Muscle of leg (tissue), 11 donors: ENCODE measurements around the gene HAPSTR1. TPM values are rescaled to one million over a fixed set of nuclear protein-coding genes. Genes with fewer than 3 reads are reported as not detected.

Experiments
- DNase-seq: peaks from one replicate; pipeline ENCODE4 v3.0.0; 2013
- H3K27ac ChIP-seq: one replicate; pipeline ENCODE4 v1.5.1; 2013; ENCODE audit warnings: mild to moderate bottlenecking, low read length, control low read depth
- H3K27me3 ChIP-seq: one replicate; pipeline ENCODE4 v1.6.1; 2013; ENCODE audit warnings: low read length; ENCODE audit not compliant: control insufficient read depth, insufficient read depth
- H3K36me3 ChIP-seq: one replicate; pipeline ENCODE4 v1.6.1; 2013; ENCODE audit warnings: low read length; ENCODE audit not compliant: control insufficient read depth, insufficient read depth
- H3K4me1 ChIP-seq: one replicate; pipeline ENCODE4 v1.6.1; 2013; ENCODE audit warnings: low read length; ENCODE audit not compliant: control insufficient read depth, insufficient read depth
- H3K4me3 ChIP-seq: one replicate; pipeline ENCODE4 v1.5.1; 2013; ENCODE audit warnings: low read length, control low read depth
- H3K9me3 ChIP-seq: replicated peaks from 2 replicates; pipeline ENCODE4 v1.6.1; 2013; ENCODE audit warnings: low read depth, low read length; ENCODE audit not compliant: control insufficient read depth
- WGBS: methylation state at CpG from one replicate; pipeline ENCODE4 v1.1.5; 2013; ENCODE audit warnings: missing lambda C conversion rate; ENCODE audit not compliant: insufficient coverage; 5-methylcytosine and 5-hydroxymethylcytosine counted together
- polyA plus RNA-seq, 8 donors: library from polyadenylated mRNA; unstranded; fragments of 120-200 nt; gene quantifications; one replicate each; pipeline versions ENCODE4 v1.2.1 to v1.2.3, GENCODE V29; 2013; ENCODE audit warnings: inconsistent platforms in 1 of 8, low replicate concordance in 1 of 8; ENCODE audit not compliant: insufficient read length in 8 of 8, insufficient read depth in 1 of 8
- total RNA-seq: library from RNA; stranded (reverse); fragments of 120-200 nt; gene quantifications from one replicate; pipeline ENCODE4 v1.2.4, GENCODE V29; 2013

Gene HAPSTR1
- total and polyA plus RNA-seq, 9 donors: 24.9 to 47.8 (median 31.8) TPM

- 38% methylated on average over 5 of the region's 8 CpGs for WGBS
Observed at GRCh38 chr16:9094011-9094846, 2.8 kb downstream of the HAPSTR1 start.

GRCh38 chr16:9095171-9095570, 3.7 kb downstream of the HAPSTR1 start:
- no peaks in the 10 kb centered on the region for H3K27me3 ChIP-seq
- H3K9me3 ChIP-seq: no peaks in the 10 kb centered on the region
- no peak for DNase-seq
- no peak overlapping the region for H3K4me3 ChIP-seq
- H3K4me1 ChIP-seq: peaks cover 28% of the 10 kb centered on the region
- no CpG with 5 or more reads among the region's 1 CpG for WGBS
- H3K27ac ChIP-seq: no peak overlapping the region
- H3K36me3 ChIP-seq: peaks cover 22% of the 10 kb centered on the region

More at GRCh38 chr16:9094011-9094846, 2.8 kb downstream of the HAPSTR1 start:
- H3K4me1 ChIP-seq: peaks cover 32% of the 10 kb centered on the region
- H3K27ac ChIP-seq: no peak overlapping the region
- no peaks in the 10 kb centered on the region for H3K27me3 ChIP-seq
- no peaks in the 10 kb centered on the region for H3K9me3 ChIP-seq
- peak overlapping the region; percentile 88 for H3K4me3 ChIP-seq
- H3K36me3 ChIP-seq: peaks cover 18% of the 10 kb centered on the region
- no peak for DNase-seq

GRCh38 chr16:9095656-9096397, 4.4 kb downstream of the HAPSTR1 start:
- H3K27me3 ChIP-seq: no peaks in the 10 kb centered on the region
- peaks cover 22% of the 10 kb centered on the region for H3K36me3 ChIP-seq
- peaks cover 24% of the 10 kb centered on the region for H3K4me1 ChIP-seq
- no peak overlapping the region for H3K4me3 ChIP-seq
- no peaks in the 10 kb centered on the region for H3K9me3 ChIP-seq
- no peak for DNase-seq
- no CpG with 5 or more reads among the region's 1 CpG for WGBS
- no peak overlapping the region for H3K27ac ChIP-seq

- DNase-seq: no peak
- Histone ChIP-seq H3K4me3 (no peak overlapping the region), H3K27me3 (no peaks in the 10 kb centered on the region), H3K36me3 (peaks cover 22% of the 10 kb centered on the region), H3K9me3 (no peaks in the 10 kb centered on the region), H3K27ac (no peak overlapping the region), H3K4me1 (peaks cover 23% of the 10 kb centered on the region)
- no CpG with 5 or more reads among the region's 2 CpGs for WGBS
Observed at GRCh38 chr16:9096416-9096952, 5.0 kb downstream of the HAPSTR1 start.

- Histone ChIP-seq H3K4me3 (no peak overlapping the region), H3K4me1 (peaks cover 23% of the 10 kb centered on the region), H3K9me3 (no peaks in the 10 kb centered on the region), H3K27ac (no peak overlapping the region), H3K27me3 (no peaks in the 10 kb centered on the region), H3K36me3 (peaks cover 22% of the 10 kb centered on the region)
- DNase-seq: no peak
- WGBS: 90% methylated on average over 4 of the region's 10 CpGs
Observed at GRCh38 chr16:9097266-9098219, 6.1 kb downstream of the HAPSTR1 start.

GRCh38 chr16:9098377-9099090, 7.1 kb downstream of the HAPSTR1 start:
- Histone ChIP-seq H3K27ac (no peak overlapping the region), H3K36me3 (peaks cover 28% of the 10 kb centered on the region)

GRCh38 chr16:9099131-9099625, 7.7 kb downstream of the HAPSTR1 start:
- Histone ChIP-seq H3K4me1 (peaks cover 17% of the 10 kb centered on the region), H3K9me3 (no peaks in the 10 kb centered on the region), H3K27ac (no peak overlapping the region), H3K36me3 (peaks cover 34% of the 10 kb centered on the region), H3K4me3 (no peak overlapping the region), H3K27me3 (no peaks in the 10 kb centered on the region)
- no peak for DNase-seq
- WGBS: 65% methylated on average over 3 of the region's 5 CpGs

More at GRCh38 chr16:9098377-9099090, 7.1 kb downstream of the HAPSTR1 start:
- Histone ChIP-seq H3K9me3 (no peaks in the 10 kb centered on the region), H3K4me1 (peaks cover 17% of the 10 kb centered on the region), H3K4me3 (no peak overlapping the region), H3K27me3 (no peaks in the 10 kb centered on the region)
- WGBS: no CpG with 5 or more reads among the region's 4 CpGs
- DNase-seq: no peak

GRCh38 chr16:9102379-9102778, 10.9 kb downstream of the HAPSTR1 start:
- Histone ChIP-seq H3K4me3 (no peak overlapping the region), H3K36me3 (peaks cover 42% of the 10 kb centered on the region), H3K9me3 (no peaks in the 10 kb centered on the region), H3K27ac (no peak overlapping the region), H3K4me1 (peaks cover 7% of the 10 kb centered on the region), H3K27me3 (no peaks in the 10 kb centered on the region)
- no peak for DNase-seq
- no CpG with 5 or more reads among the region's 2 CpGs for WGBS

GRCh38 chr16:9102943-9103342, 11.5 kb downstream of the HAPSTR1 start:
- H3K36me3 ChIP-seq: peaks cover 43% of the 10 kb centered on the region
- no peaks in the 10 kb centered on the region for H3K27me3 ChIP-seq
- H3K4me3 ChIP-seq: no peak overlapping the region
- DNase-seq: no peak
- H3K27ac ChIP-seq: no peak overlapping the region
- no peaks in the 10 kb centered on the region for H3K9me3 ChIP-seq
- H3K4me1 ChIP-seq: peaks cover 2% of the 10 kb centered on the region
- 70% methylated on average over 6 of the region's 13 CpGs for WGBS
